Stimulated activated naive CD8-positive, alpha-beta T cell treated with anti-CD3 and anti-CD28 coated beads, Interleukin-15, amount 100 ng/mL, for 72 hours (primary cell): ENCODE measurements around the gene C12orf57.

ENCODE experiments used
- ATAC-seq: fragments of 150-1000 bp; cut with Tn5 transposase; 2 replicates; pipeline ENCODE4 v1.10.0; 2021; ENCODE audit warnings: mild to moderate bottlenecking, moderate library complexity
- DNase-seq, 2 donors: peaks; one replicate each; pipeline ENCODE4 v3.0.0; 2021 to 2022
- H3K27ac Mint-ChIP-seq, 2 donors: one replicate each; pipeline ENCODE4 v1.8.0; 2022; ENCODE audit warnings: mild to moderate bottlenecking in 2 of 2, mixed read lengths in 2 of 2, moderate library complexity in 2 of 2
- H3K27me3 Mint-ChIP-seq: one replicate; pipeline ENCODE4 v1.8.0; 2022; ENCODE audit warnings: mixed read lengths
- H3K4me1 Mint-ChIP-seq: one replicate; pipeline ENCODE4 v1.8.0; 2022; ENCODE audit warnings: mild to moderate bottlenecking, mixed read lengths
- H3K4me3 Mint-ChIP-seq, 2 donors: one replicate each; pipeline ENCODE4 v1.8.0; 2022; ENCODE audit warnings: mild to moderate bottlenecking in 2 of 2, mixed read lengths in 2 of 2, moderate library complexity in 1 of 2
- H3K9me3 Mint-ChIP-seq, 2 donors: one replicate each; pipeline ENCODE4 v1.8.0; 2022; ENCODE audit warnings: mixed read lengths in 2 of 2

The C12orf57 gene

DNA sequence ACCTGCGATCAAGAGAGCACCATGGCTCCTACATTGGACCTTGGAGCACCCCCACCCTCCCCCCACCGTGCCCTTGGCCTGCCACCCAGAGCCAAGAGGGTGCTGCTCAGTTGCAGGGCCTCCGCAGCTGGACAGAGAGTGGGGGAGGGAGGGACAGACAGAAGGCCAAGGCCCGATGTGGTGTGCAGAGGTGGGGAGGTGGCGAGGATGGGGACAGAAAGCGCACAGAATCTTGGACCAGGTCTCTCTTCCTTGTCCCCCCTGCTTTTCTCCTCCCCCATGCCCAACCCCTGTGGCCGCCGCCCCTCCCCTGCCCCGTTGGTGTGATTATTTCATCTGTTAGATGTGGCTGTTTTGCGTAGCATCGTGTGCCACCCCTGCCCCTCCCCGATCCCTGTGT is 2.0 kb upstream of the C12orf57 start:
- DNase-seq = no peak
- ATAC-seq = no peak
- H3K4me3 Mint-ChIP-seq = no peak overlapping the region
- H3K4me1 Mint-ChIP-seq = peaks cover 84% of the 10 kb centered on the region
- no peaks in the 10 kb centered on the region for H3K9me3 Mint-ChIP-seq
- H3K27ac Mint-ChIP-seq = no peak overlapping the region
- no peaks in the 10 kb centered on the region for H3K27me3 Mint-ChIP-seq

DNA sequence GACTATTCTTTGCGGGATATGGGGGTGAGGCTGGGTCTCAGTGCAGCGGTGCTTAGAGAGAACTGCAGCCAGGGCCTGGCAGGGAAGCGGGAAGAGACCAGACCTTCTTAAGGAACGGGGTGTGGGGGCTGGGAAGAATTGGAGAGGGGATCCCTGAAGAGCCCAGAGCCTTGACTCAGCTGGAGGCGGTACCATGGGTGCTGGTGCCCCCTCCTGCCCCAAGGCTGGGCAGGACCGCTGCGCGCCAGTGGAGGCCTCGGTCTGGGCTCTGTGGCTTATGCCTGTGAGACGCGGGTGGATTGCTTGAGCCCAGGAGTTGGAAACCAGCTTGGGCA is 1.5 kb upstream of the C12orf57 start:
- no peaks in the 10 kb centered on the region for H3K27me3 Mint-ChIP-seq
- peaks cover 87% of the 10 kb centered on the region for H3K4me1 Mint-ChIP-seq
- H3K4me3 Mint-ChIP-seq = peak overlapping the region in 1 of 2 donors; percentile 49
- H3K27ac Mint-ChIP-seq = peak overlapping the region; percentile 84 to 100
- no peaks in the 10 kb centered on the region for H3K9me3 Mint-ChIP-seq
- DNase-seq (no peak), ATAC-seq (no peak)

DNA sequence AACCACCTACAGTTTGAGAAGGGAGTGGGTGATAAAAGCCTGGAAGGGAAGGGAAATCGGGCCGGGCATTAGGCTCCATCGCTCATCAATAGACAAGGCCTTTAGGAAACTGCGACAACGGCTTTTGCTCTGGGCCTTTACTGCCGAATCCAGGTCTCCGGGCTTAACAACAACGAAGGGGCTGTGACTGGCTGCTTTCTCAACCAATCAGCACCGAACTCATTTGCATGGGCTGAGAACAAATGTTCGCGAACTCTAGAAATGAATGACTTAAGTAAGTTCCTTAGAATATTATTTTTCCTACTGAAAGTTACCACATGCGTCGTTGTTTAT is 467 bp upstream of the C12orf57 start:
- peak; percentile 75 to 85 for DNase-seq
- peaks cover 91% of the 10 kb centered on the region for H3K4me1 Mint-ChIP-seq
- peak overlapping the region; percentile 100 for H3K27ac Mint-ChIP-seq
- ATAC-seq = peak; percentile 55
- H3K9me3 Mint-ChIP-seq = no peaks in the 10 kb centered on the region
- peak overlapping the region; percentile 82 to 85 for H3K4me3 Mint-ChIP-seq
- no peaks in the 10 kb centered on the region for H3K27me3 Mint-ChIP-seq

DNA sequence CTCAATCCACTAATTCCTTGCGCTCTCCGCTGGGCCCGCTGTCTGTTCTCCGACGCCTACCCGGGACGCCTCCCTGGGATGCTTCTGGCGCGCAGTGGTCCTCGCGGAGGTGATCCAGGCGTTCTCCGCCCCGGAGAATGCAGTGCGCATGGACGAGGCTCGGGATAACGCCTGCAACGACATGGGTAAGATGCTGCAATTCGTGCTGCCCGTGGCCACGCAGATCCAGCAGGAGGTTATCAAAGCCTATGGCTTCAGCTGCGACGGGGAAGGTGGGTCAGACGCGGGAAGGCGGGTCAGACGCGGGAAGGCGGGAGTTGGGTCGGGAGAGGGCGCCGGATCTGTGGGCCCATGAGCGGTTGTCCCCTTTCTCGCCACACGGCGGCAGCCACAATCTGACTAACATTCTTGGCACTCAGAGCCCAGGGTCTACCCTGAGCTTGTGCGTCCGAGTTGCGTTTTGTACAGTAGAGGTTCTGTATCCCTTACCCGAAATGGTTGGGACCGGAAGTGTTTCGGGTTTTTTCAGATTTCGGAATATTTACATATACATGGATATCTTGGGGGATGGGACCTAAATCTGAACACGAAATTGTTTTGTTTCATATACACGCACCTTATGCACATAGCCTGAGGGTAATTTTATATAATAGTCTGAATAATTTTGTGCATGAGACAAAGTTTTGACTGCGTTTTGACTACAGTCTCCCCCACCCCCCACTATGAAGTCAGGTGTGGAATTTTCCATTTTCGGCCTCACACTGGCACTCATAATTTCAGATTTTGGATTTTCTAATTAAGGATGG is 762 bp downstream of the C12orf57 start:
- Mint-ChIP-seq H3K4me3 (peak overlapping the region; percentile 82 to 85), H3K9me3 (no peaks in the 10 kb centered on the region), H3K4me1 (peaks cover 91% of the 10 kb centered on the region), H3K27ac (peak overlapping the region; percentile 100), H3K27me3 (no peaks in the 10 kb centered on the region)
- ATAC-seq (peak; percentile 68), DNase-seq (peak; percentile 92)

DNA sequence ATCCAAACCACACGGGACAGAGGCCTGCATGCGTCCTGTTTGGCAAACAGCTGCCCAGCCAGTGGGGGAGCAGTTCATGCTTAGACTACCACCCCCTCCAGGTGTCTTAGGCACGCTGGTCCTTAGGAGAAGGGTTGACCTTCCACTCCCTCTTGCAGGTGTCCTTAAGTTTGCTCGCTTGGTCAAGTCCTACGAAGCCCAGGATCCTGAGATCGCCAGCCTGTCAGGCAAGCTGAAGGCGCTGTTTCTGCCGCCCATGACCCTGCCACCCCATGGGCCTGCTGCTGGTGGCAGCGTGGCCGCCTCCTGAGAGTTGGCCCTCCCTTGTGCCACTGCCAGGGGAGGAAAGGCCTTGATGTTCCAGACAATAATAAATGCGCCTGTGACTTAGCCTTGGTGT is 1.8 kb downstream of the C12orf57 start:
- ATAC-seq = no peak
- Mint-ChIP-seq H3K9me3 (no peaks in the 10 kb centered on the region), H3K27ac (peak overlapping the region; percentile 88 to 95), H3K4me3 (peak overlapping the region; percentile 82 to 85), H3K4me1 (peaks cover 95% of the 10 kb centered on the region), H3K27me3 (no peaks in the 10 kb centered on the region)
- peak in 1 of 2 donors; percentile 32 for DNase-seq

- Mint-ChIP-seq H3K27me3 (no peaks in the 10 kb centered on the region), H3K4me3 (peak overlapping the region; percentile 82 to 85), H3K27ac (peak overlapping the region; percentile 88 to 95), H3K9me3 (no peaks in the 10 kb centered on the region), H3K4me1 (peaks cover 92% of the 10 kb centered on the region)
- DNase-seq = peak; percentile 55 to 74
- peak; percentile 10 for ATAC-seq
These were observed 2.5 kb downstream of the C12orf57 start for GRCh38 chr12:6946033-6946919.

- Mint-ChIP-seq H3K4me1 (peaks cover 88% of the 10 kb centered on the region), H3K4me3 (peak overlapping the region; percentile 82 to 85), H3K27ac (peak overlapping the region; percentile 74 to 88), H3K9me3 (no peaks in the 10 kb centered on the region), H3K27me3 (no peaks in the 10 kb centered on the region)
- DNase-seq = no peak
- ATAC-seq = no peak
These were observed 3.1 kb downstream of the C12orf57 start for GRCh38 chr12:6946920-6947374.

DNA sequence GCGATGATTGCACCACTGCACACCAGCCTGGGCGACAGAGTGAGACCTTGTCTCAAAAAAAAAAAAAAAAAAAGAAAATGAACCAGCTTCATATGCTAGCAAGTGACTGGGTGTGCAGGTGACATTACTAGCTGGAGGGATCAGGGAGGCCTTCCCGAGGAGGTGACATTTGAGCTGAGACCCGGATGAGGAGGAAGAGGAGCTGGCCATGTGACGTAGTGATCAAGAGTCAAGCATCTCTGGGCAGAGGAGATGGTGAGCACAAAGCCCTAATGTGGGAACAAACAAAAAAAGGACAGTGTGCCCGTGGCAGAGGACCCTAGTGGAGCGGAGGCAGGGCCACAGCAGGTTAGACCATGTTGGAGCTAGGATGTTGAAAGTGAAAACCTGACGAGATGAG is 3.8 kb downstream of the C12orf57 start:
- H3K27me3 Mint-ChIP-seq = no peaks in the 10 kb centered on the region
- DNase-seq (no peak), ATAC-seq (no peak)
- H3K27ac Mint-ChIP-seq = peak overlapping the region; percentile 1 to 63
- peak overlapping the region; percentile 82 to 85 for H3K4me3 Mint-ChIP-seq
- no peaks in the 10 kb centered on the region for H3K9me3 Mint-ChIP-seq
- peaks cover 82% of the 10 kb centered on the region for H3K4me1 Mint-ChIP-seq

DNA sequence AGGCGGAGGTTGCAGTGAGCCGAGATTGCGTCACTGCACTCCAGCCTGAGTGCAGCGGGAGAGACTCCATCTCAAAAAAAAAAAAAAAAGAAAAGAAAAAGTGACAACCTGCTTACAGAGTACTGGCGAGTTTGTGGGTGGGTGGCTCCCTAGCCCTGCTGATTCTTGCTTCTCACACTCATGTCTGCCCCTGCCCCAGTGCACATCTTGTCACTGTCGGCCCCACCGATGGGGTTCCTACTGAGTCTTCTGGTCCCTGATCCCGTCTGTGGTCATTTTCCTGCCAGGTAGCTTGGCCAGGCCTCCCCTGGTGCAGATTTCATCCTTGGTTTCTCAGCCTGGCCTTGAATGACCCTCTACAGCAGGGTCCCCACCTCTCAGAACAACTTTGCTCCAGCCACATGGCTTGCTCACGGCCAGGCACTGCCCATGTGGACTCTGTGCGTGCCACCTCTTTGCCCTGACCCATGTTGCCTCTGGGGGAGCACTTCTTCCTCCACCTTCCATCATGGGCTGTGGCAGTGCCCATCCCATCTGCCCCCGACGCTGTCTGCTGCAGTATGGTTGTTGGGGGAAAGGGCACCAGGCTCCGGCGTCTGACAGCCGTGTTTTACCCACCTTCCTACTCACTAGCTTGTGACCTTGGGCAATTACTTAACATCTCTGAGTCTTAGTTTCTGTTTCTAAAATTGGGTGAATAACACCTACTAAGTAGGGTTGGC is 5.2 kb downstream of the C12orf57 start:
- Mint-ChIP-seq H3K9me3 (no peaks in the 10 kb centered on the region), H3K4me1 (peaks cover 71% of the 10 kb centered on the region), H3K27ac (peak overlapping the region; percentile 94 to 97), H3K27me3 (no peaks in the 10 kb centered on the region), H3K4me3 (peak overlapping the region; percentile 82 to 85)
- ATAC-seq (no peak), DNase-seq (peak in 1 of 2 donors; percentile 45)

- peaks cover 72% of the 10 kb centered on the region for H3K4me1 Mint-ChIP-seq
- H3K27ac Mint-ChIP-seq = peak overlapping the region; percentile 87 to 94
- peak overlapping the region; percentile 93 to 95 for H3K4me3 Mint-ChIP-seq
- ATAC-seq (peak; percentile 18), DNase-seq (peak; percentile 55 to 70)
- H3K9me3 Mint-ChIP-seq = no peaks in the 10 kb centered on the region
- no peaks in the 10 kb centered on the region for H3K27me3 Mint-ChIP-seq
These were observed 6.6 kb downstream of the C12orf57 start for GRCh38 chr12:6950401-6950801.

DNA sequence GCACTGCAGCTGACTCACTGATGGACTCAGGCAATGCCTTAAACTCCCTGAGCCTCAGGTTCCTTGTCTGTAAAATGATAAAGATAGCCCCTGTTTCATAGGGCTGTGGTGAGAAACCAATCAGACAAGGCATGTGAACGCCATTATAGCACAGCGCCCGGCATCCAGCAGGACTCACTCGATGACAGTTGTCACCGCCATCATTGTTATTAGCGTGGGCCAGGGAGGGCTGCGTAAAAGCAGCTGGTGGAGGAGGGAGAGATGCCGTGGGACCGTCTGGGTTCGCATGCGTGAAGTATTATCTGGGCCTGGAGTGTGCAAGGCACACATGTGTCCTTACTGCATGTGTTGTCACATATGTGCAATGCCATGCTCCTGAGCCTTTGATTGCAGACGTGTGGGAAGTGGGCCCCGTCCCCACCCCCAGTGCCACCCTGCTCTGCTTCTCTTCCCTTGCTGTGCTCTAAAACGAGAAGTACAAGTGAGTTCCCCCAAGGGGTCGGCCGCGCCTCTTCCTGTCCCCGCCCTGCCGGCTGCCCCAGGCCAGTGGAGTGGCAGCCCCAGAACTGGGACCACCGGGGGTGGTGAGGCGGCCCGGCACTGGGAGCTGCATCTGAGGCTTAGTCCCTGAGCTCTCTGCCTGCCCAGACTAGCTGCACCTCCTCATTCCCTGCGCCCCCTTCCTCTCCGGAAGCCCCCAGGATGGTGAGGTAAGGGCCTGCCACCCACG is 7.2 kb downstream of the C12orf57 start, which contains the start of gene PTPN6:
Gene PTPN6, plus strand, starts transcription at position 546 of the 730 bp plus-strand sequence. Its CDS starts 157 bp downstream, at position 703.
- Mint-ChIP-seq H3K4me1 (peaks cover 72% of the 10 kb centered on the region), H3K27me3 (no peaks in the 10 kb centered on the region), H3K27ac (peak within 1 kb of the TSS; percentile 90 to 94), H3K9me3 (no peaks in the 10 kb centered on the region), H3K4me3 (peak within 1 kb of the TSS; percentile 93 to 95)
- DNase-seq (peak; percentile 68 to 77), ATAC-seq (peak; percentile 48)

DNA sequence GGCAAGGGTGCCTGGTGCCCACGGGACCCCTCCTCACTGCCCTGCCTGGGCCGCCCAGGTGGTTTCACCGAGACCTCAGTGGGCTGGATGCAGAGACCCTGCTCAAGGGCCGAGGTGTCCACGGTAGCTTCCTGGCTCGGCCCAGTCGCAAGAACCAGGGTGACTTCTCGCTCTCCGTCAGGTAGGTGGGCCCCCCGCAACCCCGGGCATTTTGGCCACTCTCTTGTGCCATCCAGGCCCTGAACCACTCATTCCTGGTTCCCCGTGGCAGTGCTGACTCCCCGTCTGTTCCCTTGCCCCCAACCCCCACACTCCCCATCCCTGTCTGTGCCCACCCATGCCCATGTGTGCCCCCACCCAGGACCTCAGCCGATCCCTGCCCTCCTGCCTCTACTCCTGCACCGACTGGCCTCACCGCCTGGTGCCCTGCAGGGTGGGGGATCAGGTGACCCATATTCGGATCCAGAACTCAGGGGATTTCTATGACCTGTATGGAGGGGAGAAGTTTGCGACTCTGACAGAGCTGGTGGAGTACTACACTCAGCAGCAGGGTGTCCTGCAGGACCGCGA is 7.8 kb downstream of the C12orf57 start:
- Mint-ChIP-seq H3K4me1 (peaks cover 72% of the 10 kb centered on the region), H3K27me3 (no peaks in the 10 kb centered on the region), H3K4me3 (peak overlapping the region; percentile 93 to 95), H3K9me3 (no peaks in the 10 kb centered on the region), H3K27ac (peak overlapping the region; percentile 90 to 94)
- DNase-seq (peak in 1 of 2 donors; percentile 46), ATAC-seq (peak; percentile 29)

DNA sequence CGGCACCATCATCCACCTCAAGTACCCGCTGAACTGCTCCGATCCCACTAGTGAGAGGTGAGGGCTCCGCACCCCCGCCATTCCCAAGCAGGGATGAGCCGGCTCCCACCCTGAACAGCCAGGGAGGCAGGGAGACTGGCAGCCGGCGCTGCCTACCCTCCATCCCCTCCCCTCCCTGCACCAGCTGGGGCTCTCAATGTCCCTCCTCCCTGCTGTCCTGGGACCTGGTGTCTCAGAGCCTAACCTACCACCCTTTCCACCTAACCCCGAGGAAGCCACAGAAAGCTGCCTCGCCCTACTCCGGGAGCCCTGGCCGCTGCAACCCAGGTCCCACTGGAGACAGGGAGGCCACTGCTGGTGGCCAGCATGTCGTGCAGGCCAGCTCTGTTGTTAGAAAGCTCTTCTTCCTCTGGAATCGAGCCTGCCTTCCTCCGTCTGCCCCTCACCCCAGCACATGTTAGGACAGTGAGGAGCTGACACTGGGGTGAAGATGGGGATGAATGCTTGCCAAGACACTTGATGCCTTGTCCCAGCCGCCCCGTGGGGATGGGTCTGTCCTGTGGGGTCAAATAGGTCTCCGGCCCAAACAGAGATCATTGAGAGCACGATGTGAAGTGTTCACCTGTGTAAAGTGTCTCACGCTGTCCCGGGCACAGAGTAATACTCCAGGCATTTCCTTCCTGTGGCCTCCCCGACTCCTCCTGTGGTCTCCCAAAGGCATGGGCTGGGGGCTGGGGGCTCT is 8.5 kb downstream of the C12orf57 start:
- peaks cover 72% of the 10 kb centered on the region for H3K4me1 Mint-ChIP-seq
- DNase-seq (peak in 1 of 2 donors; percentile 40), ATAC-seq (no peak)
- H3K27me3 Mint-ChIP-seq = no peaks in the 10 kb centered on the region
- no peaks in the 10 kb centered on the region for H3K9me3 Mint-ChIP-seq
- peak overlapping the region; percentile 93 to 95 for H3K4me3 Mint-ChIP-seq
- H3K27ac Mint-ChIP-seq = peak overlapping the region; percentile 90 to 94
